Uterus (tissue), 2 donors: ENCODE data around the gene GDPGP1.

Experiments
- CTCF ChIP-seq, 4 experiments: fragments of 200-600 bp in 2 of 4; fragments of 450-650 bp in 2 of 4; sonication (generic) in 2 of 4; IDR thresholded peaks; one replicate each; pipeline ENCODE4 v1.5.1; 2016 to 2019; ENCODE audit warnings: antibody characterized with exemption in 4 of 4, mild to moderate bottlenecking in 2 of 4, moderate library complexity in 1 of 4
- POLR2A ChIP-seq, 2 donors: fragments of 450-650 bp; IDR thresholded peaks; one replicate each; pipeline ENCODE4 v1.6.1; 2016; ENCODE audit warnings: antibody characterized with exemption in 2 of 2, mild to moderate bottlenecking in 1 of 2, moderate library complexity in 1 of 2

DNA sequence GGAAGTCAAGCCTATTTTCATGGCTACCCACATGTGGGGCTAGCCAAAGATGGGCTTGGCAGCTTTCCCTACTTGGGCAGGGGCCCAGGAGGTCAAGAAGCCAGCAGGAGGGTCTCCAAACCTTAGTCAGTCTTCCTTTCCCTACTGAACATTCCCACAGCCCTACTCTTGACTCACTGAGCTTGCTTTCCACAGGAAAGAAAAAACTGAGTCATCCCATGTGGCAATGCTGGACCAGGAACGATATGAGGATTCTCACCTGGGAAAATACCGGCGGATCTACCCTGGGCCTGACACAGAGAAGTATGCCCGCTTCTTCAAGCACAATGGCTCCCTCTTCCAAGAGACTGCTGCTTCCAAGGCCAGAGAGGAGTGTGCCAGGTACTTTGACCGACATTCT lies 27.8 kb downstream of the GDPGP1 start:
- TF ChIP-seq POLR2A (IDR thresholded peaks at IDR 0.05), result no peak
- TF ChIP-seq CTCF (IDR thresholded peaks at IDR 0.05), result no peak
